SK-N-SH treated with all-trans-retinoic acid at 6 μM for 48 hours (cell line): Measurements from ENCODE around the gene XRCC4.

ENCODE experiments used
- CSDC2 ChIP-seq: fragments of 250-450 bp; sonication (Bioruptor Pico); IDR thresholded peaks from 2 replicates; pipeline ENCODE4 v1.5.0; 2020; ENCODE audit warnings: mild to moderate bottlenecking, moderate library complexity
- GLIS3 ChIP-seq: fragments of 250-450 bp; sonication (Bioruptor Pico); IDR thresholded peaks from 2 replicates; pipeline ENCODE4 v1.5.0; 2020; ENCODE audit warnings: mild to moderate bottlenecking, moderate library complexity
- TF ChIP-seq, protein P1 (sequence below): fragments of 250-450 bp; sonication (Bioruptor Pico); IDR thresholded peaks from 2 replicates; pipeline ENCODE4 v1.8.0; 2020; ENCODE audit warnings: mild to moderate bottlenecking, moderate library complexity, borderline replicate concordance

- TF ChIP-seq, protein P1, sequence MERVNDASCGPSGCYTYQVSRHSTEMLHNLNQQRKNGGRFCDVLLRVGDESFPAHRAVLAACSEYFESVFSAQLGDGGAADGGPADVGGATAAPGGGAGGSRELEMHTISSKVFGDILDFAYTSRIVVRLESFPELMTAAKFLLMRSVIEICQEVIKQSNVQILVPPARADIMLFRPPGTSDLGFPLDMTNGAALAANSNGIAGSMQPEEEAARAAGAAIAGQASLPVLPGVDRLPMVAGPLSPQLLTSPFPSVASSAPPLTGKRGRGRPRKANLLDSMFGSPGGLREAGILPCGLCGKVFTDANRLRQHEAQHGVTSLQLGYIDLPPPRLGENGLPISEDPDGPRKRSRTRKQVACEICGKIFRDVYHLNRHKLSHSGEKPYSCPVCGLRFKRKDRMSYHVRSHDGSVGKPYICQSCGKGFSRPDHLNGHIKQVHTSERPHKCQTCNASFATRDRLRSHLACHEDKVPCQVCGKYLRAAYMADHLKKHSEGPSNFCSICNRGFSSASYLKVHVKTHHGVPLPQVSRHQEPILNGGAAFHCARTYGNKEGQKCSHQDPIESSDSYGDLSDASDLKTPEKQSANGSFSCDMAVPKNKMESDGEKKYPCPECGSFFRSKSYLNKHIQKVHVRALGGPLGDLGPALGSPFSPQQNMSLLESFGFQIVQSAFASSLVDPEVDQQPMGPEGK (CRISPR knock-in tag): no peak
- TF ChIP-seq CSDC2 (CRISPR knock-in tag): no peak
- TF ChIP-seq GLIS3: no peak
Observed at GRCh38 chr5:83401122-83401731, 323.9 kb downstream of the XRCC4 start.
